Measurements from ENCODE around the gene FGFR1OP2.

Gene FGFR1OP2

DNA sequence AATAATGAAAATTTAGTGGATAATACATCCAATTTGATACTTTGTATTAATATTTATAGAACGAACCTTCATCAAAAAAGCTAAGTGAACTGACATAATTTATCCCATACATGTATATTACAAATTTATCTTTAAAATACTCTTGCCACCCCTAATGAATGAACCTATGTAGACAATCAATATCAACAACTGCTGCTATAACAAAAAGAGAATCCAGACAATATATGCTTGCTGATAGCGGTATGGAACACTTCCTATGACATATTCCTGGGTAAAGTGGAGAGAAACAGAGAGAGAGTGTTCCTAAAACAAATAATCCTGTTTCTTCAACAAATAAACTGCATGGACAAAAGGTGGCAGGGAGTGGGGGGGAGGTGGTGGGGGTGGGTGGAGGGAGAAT is 44.6 kb downstream of the FGFR1OP2 start:
- no peak for DNase-seq
- no peak overlapping the region for H3K27ac ChIP-seq
- no peaks in the 10 kb centered on the region for H3K27me3 ChIP-seq
- H3K4me3 ChIP-seq: no peak overlapping the region
- H3K4me1 ChIP-seq: peaks cover 0 to 10% (median 3%) of the 10 kb centered on the region in 4 donors
- TF ChIP-seq, protein P1, sequence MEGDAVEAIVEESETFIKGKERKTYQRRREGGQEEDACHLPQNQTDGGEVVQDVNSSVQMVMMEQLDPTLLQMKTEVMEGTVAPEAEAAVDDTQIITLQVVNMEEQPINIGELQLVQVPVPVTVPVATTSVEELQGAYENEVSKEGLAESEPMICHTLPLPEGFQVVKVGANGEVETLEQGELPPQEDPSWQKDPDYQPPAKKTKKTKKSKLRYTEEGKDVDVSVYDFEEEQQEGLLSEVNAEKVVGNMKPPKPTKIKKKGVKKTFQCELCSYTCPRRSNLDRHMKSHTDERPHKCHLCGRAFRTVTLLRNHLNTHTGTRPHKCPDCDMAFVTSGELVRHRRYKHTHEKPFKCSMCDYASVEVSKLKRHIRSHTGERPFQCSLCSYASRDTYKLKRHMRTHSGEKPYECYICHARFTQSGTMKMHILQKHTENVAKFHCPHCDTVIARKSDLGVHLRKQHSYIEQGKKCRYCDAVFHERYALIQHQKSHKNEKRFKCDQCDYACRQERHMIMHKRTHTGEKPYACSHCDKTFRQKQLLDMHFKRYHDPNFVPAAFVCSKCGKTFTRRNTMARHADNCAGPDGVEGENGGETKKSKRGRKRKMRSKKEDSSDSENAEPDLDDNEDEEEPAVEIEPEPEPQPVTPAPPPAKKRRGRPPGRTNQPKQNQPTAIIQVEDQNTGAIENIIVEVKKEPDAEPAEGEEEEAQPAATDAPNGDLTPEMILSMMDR (IDR thresholded peaks at IDR 0.05): no peak
- H3K9me3 ChIP-seq: no peaks in the 10 kb centered on the region
- H3K36me3 ChIP-seq: peaks cover 12 to 55% (median 48%) of the 10 kb centered on the region in 3 donors
- intact Hi-C loops (cut with DNase I; ENCODE audit: low total_unique reads): no loop called here

DNA sequence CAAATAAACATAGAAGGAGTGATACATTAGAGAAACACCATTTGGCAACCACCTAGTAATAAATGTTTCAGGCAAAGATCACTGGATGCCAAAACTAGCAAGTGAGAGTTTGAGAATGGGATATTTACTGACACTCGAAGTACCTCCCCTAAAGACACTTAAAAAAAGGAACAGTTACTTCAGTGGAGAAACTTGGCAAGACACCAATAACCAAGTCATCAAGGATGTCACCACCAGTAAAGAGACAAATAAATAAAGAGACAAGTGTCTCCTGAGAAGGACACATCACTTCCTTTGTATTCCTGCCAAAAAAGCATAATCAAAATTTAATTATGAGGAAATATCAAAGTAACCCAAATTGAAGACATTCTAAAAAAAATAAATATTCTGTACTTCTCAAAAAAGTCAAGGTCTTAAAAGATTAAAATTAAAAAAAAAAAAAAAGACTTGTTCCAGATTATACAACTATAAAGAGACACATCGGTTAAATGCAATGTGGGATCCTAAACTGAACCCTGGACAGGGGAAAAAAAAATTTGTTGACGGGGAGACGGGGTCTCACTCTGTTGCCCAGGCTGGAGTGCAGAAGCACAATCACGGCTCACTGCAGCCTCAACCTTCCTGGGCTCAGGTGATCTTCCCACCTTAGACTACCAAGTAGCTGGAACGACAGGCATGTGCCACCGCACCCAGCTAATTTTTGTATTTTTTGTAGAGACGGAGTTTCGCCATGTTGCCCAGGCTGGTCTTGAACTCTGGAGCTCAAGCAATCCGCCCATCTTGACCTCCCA is 49.6 kb downstream of the FGFR1OP2 start:
- Histone ChIP-seq H3K4me1 (peaks cover 0 to 10% (median 3%) of the 10 kb centered on the region in 4 donors), H3K27me3 (no peaks in the 10 kb centered on the region), H3K36me3 (peaks cover 10 to 48% (median 37%) of the 10 kb centered on the region in 3 donors), H3K27ac (peak overlapping the region in 1 of 2 donors; percentile 1), H3K9me3 (no peaks in the 10 kb centered on the region), H3K4me3 (no peak overlapping the region)
- TF ChIP-seq, protein P1 (IDR thresholded peaks at IDR 0.05): no peak
- intact Hi-C loops (cut with DNase I; ENCODE audit: low total_unique reads): no loop called here
- DNase-seq: no peak

DNA sequence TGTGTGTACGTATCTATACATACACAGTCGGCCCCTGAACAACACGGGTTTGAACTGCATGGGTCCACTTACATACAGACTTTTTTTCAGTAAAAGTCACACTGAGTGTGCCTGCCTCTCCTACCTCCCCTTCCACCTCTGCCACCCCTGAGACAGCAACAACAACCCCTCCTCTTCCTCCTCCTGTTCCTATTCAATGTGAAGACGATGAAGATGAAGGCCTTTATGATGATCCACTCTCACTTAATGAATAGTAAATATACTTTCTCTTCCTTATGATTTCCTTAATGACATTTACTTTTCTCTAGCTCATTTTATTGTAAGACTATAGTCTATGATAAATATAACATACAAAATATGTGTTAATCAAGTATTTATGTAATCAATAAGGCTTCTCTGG is 50.4 kb downstream of the FGFR1OP2 start:
- TF ChIP-seq, protein P1 (IDR thresholded peaks at IDR 0.05): no peak
- intact Hi-C loops (cut with DNase I; ENCODE audit: low total_unique reads): no loop called here
- no peak overlapping the region for H3K27ac ChIP-seq
- H3K9me3 ChIP-seq: no peaks in the 10 kb centered on the region
- peaks cover 0 to 10% (median 3%) of the 10 kb centered on the region in 4 donors for H3K4me1 ChIP-seq
- peaks cover 9 to 54% (median 32%) of the 10 kb centered on the region in 3 donors for H3K36me3 ChIP-seq
- DNase-seq: no peak
- H3K27me3 ChIP-seq: no peaks in the 10 kb centered on the region
- H3K4me3 ChIP-seq: no peak overlapping the region

DNA sequence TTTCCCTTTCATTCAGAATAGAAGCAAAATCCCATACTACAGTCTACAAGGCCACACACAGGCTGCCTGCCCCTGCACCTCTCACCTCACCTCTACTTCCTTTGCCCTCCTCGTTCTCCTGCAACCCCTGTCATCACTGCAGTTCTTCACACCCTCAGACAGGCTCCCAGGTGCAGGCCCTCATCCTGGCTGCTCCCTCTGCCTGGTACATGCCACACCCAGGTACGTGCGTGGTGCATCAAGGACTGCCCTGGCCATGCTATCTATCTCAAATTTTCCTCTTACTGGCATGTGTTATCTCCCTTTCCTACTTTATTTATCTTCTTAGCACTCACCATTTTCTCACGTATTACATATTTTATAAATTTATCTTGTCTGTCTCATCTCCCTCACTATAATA is 51.6 kb downstream of the FGFR1OP2 start:
- Histone ChIP-seq H3K27me3 (no peaks in the 10 kb centered on the region), H3K27ac (no peak overlapping the region), H3K36me3 (peaks cover 19 to 61% (median 35%) of the 10 kb centered on the region in 3 donors), H3K4me3 (no peak overlapping the region), H3K4me1 (peaks cover 0 to 10% (median 3%) of the 10 kb centered on the region in 4 donors), H3K9me3 (no peaks in the 10 kb centered on the region)
- TF ChIP-seq, protein P1 (IDR thresholded peaks at IDR 0.05): no peak
- intact Hi-C loops (cut with DNase I; ENCODE audit: low total_unique reads): no loop called here
- DNase-seq: no peak

DNA sequence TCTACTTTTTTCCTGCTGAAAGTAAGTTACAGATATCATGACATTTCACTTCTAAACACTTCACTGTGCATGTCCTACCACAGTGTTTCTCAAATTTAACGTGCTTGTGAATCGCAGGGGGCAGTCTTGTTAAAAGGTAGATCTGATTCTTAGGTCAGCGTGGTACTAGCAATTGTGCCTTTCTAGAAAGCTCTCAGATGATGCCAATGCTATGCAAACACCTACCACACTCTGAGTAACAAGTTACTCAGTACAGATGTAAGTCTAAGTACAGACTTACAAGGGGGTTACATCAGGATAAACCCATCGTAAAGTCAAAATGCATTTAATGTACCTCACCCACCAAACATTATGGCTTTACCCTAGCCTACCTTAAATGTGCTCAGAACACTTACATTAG is 53.6 kb downstream of the FGFR1OP2 start:
- intact Hi-C loops (cut with DNase I; ENCODE audit: low total_unique reads): no loop called here
- no peak for DNase-seq
- no peak overlapping the region for H3K27ac ChIP-seq
- no peaks in the 10 kb centered on the region for H3K27me3 ChIP-seq
- no peaks in the 10 kb centered on the region for H3K9me3 ChIP-seq
- H3K4me1 ChIP-seq: peaks cover 0 to 10% (median 3%) of the 10 kb centered on the region in 4 donors
- peaks cover 31 to 76% (median 41%) of the 10 kb centered on the region in 3 donors for H3K36me3 ChIP-seq
- TF ChIP-seq, protein P1 (IDR thresholded peaks at IDR 0.05): no peak
- H3K4me3 ChIP-seq: no peak overlapping the region
